GM15510 (cell line): ENCODE results near the gene TNFRSF14.

ENCODE experiments used
- POLR2A ChIP-seq: IDR thresholded peaks from 3 replicates; pipeline ENCODE4 v1.6.1; 2011; ENCODE audit warnings: borderline replicate concordance; ENCODE audit not compliant: insufficient read length; ENCODE audit errors: extremely low read depth

TNFRSF14 gene

GRCh38 chr1:2556277-2556677, at the start of gene TNFRSF14:
Gene TNFRSF14 (plus strand): TSS chr1:2556371. CDS start chr1:2556665, 294 bp downstream.
- TF ChIP-seq POLR2A, result peak; percentile 54

DNA sequence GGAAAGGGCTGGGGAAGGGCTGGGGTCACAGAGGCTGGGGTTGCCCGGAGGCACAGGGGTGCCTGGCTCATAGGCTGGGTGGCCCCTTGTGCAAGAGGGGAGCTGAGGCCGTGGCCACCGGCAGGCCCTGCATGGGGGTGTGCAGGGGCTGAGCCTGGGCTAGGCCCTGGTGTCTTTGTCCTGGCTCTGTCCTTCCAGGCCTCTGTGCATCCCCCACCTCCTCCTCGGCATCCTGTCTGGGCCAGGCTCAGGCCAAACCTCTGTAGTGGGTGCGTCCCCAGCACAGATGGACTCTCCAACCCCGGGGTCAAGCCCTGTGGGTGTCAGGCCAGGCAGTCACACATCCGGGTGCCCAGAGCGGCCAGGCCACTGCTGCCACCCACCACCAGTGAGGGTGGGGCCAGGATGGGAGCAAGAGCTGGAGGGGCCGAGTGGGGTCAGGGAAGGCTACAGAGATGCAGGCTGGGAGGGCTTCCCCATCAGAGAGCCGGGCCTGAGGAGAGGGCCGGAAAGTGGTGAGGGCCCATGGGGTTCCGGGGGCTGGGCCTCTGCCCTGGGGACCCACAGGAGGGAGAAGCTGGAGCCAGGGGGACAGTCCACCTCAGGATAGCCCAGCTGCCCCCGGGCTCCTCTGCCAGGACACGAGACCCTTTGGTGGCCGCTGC, 49.1 kb upstream of the TNFRSF14 start:
- no peak for TF ChIP-seq POLR2A

GRCh38 chr1:2507744-2508155, 48.4 kb upstream of the TNFRSF14 start:
- no peak for TF ChIP-seq POLR2A

DNA sequence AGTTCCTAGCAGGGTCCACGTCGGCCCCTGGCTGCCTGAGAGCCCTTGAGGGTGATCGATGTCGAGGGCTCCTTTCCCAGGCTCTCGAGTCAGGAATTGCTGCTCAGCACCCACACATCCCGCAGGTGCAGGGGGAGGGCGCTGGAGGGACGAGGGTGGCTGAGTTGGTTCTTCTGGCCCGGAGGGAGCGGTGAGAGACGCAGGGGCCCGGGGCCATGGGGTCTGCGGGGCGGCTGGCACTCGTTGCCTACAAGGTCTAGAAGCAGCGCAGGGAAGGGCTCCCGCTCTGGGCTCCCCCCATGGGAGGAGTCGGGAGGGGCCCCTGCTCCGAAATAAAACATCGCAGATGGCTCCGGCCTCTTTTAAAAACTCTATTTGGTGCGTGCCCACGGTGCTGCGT, 48.0 kb upstream of the TNFRSF14 start:
- TF ChIP-seq POLR2A, result no peak

DNA sequence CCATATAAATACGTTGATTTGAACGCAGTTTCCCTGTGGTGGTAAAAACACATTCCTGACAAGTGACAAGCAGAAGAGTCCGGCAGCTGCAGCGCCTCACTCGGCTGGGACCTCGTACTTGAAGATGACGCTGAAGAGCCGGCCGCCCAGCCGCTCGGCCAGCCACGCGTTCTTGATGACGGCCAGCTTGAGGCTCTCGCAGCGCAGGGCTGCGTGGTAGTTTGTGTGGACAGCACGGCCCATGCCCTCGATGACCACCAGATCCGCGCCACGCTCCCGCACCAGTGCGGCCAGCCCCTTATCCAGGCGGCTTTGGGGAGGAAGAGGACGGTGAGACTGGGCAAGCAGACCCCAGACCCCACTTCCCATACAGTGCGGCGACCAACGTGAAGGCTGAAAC, 47.4 kb upstream of the TNFRSF14 start:
- TF ChIP-seq POLR2A, result no peak

- no peak for TF ChIP-seq POLR2A
Measured at GRCh38 chr1:2509589-2509988, 46.6 kb upstream of the TNFRSF14 start.

DNA sequence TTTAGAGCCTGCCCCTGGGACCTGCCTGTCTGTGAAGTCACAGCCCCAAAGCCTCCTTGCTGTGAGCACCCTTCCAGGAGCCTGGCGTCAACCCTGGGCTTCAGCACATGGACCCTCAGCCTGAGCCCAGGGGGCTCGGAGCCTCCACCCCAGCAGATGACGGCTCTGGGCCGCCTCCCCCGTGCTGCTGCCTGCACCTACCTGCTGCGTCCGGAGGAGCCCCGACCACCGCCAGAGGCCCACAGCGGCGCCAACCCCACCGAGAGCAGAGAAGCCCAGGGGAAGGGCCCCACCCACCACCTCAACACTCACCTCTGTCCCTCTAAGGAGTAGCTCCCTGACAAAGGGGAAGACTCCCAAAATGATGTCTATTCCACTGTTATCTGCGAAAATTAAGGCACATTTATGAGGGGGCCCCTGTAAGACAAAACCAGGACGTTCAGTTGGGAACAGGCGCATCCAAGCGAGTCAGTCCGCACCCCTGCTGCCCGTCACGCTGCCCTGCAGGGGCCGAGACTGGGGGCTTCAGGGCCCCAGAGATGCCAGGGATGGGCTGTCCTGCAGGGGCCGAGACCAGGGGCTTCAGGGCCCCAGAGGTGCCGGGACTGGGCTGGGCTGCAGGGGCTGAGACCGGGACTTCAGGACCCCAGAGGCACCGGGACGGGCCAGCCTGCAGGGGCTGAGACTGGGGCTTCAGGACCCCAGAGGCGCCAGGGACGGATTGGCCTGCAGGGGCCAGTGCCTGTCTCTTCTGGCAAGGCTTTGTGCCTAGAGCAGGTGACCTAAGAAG, 45.6 kb upstream of the TNFRSF14 start:
- no peak for TF ChIP-seq POLR2A

DNA sequence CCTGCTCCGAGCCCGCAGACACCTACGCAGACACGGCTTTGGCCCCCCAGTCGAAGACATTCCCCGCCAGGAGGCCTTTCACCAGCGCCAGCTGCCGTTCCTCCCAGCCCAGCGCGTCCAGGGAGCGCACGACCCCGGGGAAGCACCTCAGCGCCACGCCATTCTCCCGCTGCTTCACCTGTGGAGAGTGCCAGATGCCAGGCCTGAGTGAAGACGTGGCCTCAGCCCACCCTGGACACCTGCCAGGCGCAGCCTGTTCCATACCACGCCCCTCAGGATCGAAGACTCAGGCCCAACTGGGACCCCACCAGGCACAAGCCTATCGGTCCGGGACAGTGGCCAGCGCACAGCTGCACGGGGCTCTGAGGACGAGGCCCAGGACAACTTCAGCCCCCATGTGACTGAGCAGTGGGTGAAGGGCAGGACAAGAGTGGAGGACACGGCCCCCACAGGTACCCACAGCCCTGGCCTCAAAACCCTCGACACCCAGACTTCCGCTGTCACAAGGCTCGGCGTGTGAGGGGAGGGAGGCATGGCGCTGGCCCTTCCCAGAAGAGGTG, 43.2 kb upstream of the TNFRSF14 start:
- TF ChIP-seq POLR2A, result no peak

DNA sequence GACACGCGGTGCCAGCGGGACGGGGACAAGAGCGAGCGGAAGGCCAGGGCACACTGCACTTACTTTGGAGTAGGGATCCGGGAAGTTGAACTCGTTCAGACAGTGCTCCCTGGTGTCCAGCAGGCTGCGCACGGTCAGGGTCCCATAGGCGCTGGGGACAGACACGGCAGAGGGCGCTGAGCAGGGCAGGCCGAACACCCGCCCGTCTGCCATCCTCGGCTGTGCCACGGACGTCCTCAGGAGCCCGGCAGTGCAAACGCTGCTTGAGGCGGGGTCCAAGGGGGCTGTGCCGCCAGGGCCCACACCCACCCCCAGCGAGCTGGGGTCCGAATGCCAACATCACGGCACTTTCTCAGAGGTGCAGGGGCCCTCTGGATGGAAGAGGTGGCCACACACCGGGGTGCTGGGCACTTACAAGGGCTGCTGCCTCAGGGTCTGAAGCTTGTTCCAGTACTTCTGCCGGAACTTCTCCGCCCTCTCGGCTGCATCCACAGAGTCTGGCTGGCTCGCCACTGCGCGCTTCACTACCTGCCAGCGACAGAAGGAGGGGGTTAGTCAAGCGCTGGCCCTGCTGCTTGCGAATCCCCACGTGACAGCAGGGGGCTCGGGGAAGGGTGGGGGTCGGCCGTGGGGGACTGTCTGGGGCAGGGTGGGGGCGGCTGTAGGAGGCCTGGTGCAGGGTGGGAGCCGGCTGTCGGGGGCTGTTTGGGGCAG, 42.1 kb upstream of the TNFRSF14 start:
- no peak for TF ChIP-seq POLR2A

GRCh38 chr1:2514863-2515762, 41.1 kb upstream of the TNFRSF14 start:
- TF ChIP-seq POLR2A, result no peak

DNA sequence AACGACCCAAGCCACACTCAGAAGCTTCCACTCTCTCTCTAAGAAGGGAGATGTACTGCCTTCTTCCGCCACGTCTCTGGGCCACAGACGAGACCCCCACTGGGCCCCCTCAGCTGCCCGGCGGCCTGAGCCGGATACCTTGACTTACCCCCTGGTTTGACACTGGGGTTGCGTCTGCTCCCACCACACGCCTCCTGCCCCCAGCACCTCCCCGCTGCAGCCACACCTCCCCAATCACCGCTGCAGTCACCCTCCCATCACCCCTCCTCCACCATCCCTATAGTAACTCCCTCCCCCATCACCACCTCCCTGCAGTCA, 40.4 kb upstream of the TNFRSF14 start:
- TF ChIP-seq POLR2A, result no peak

GRCh38 chr1:2516124-2516523, 40.0 kb upstream of the TNFRSF14 start:
- TF ChIP-seq POLR2A, result no peak

DNA sequence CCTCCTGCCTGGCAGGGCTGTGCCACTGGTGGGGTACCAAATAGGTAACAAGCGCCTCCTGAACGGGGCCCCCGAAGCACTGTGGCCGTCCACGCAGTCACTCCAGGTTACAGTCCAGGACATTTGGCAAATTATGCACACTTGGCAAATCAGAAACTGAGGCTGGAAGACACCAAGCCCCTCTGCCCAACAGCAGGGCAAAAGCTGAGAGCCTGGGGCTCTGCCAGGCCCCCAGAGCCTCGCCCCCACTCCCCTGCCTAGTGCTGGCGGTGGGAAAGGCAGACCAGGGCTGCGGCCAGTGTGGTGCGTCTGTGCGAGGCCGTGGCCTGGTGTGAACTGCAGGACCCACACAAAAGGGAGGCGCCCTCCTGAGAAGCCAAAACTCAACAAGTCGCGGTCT, 39.2 kb upstream of the TNFRSF14 start:
- TF ChIP-seq POLR2A, result no peak

DNA sequence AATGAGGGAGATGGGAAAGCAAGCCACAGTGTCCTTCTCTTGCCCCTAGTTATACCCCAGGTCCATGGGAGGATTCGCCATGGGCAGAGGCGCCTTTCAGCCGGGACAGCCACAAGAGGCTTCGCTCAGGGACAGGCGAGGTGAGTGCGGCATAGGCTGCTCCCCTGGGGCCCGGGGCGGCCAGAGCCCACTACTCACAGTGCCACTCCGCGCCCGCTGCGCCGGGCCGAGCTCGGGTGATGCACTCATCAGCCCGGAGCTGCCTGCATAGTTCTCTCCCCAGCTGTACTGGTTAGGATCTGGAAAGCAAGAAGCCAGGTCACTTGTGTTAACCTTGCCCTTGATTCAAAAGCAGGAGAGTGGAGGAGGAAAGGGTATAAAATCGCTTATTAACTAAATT, 38.2 kb upstream of the TNFRSF14 start:
- TF ChIP-seq POLR2A, result no peak
